Measurements from ENCODE around the gene CTDP1.

CTDP1 gene

DNA sequence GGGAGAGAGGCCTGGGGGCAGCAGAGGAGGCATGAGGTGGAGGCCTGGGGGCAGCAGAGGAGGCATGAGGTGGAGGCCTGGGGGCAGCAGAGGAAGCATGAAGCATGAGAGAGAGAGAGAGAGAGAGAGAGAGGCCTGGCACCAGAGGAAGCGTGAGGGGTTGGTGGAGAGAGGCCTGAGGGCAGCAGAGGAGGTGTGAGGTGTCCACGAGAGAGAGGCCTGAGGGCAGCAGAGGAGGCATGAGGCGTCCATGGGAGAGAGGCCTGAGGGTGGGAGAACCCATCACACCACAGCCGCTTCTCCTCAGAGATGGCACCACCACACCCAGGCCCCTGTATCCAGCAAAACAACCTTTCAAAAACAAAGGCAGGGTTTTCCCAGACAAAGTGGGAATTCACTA lies 62.5 kb downstream of the CTDP1 start:
- TF ChIP-seq, protein P1, sequence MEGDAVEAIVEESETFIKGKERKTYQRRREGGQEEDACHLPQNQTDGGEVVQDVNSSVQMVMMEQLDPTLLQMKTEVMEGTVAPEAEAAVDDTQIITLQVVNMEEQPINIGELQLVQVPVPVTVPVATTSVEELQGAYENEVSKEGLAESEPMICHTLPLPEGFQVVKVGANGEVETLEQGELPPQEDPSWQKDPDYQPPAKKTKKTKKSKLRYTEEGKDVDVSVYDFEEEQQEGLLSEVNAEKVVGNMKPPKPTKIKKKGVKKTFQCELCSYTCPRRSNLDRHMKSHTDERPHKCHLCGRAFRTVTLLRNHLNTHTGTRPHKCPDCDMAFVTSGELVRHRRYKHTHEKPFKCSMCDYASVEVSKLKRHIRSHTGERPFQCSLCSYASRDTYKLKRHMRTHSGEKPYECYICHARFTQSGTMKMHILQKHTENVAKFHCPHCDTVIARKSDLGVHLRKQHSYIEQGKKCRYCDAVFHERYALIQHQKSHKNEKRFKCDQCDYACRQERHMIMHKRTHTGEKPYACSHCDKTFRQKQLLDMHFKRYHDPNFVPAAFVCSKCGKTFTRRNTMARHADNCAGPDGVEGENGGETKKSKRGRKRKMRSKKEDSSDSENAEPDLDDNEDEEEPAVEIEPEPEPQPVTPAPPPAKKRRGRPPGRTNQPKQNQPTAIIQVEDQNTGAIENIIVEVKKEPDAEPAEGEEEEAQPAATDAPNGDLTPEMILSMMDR (conservative IDR thresholded peaks at IDR 0.05; ENCODE audit: low read depth, low read length) = no peak
- no peak for DNase-seq (ENCODE audit: low read depth)
- no peak overlapping the region for H3K4me3 ChIP-seq (ENCODE audit: low read depth, low read length)

DNA sequence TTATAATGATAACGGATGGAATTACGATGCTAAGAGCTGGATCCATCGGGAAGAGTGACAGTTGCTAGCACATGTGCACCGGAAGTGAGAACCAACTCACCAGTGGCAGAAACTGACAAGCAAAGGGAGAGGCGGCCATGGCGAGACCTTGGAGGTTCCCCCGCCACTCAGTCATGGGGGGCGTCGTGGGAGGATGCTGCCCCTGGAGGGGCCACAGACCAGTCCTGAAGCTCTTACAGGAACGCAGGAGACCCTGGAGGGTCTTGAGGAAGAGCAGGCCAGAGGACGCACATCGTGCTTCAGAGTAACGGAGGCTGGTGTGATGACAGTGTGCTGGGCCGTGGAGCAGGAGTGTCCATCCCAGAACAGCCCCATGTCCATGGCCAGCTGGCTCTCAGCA lies 65.0 kb downstream of the CTDP1 start:
- H3K4me3 ChIP-seq (ENCODE audit: low read depth, low read length) = no peak overlapping the region
- DNase-seq (ENCODE audit: low read depth) = no peak
- TF ChIP-seq, protein P1 (conservative IDR thresholded peaks at IDR 0.05; ENCODE audit: low read depth, low read length) = no peak

DNA sequence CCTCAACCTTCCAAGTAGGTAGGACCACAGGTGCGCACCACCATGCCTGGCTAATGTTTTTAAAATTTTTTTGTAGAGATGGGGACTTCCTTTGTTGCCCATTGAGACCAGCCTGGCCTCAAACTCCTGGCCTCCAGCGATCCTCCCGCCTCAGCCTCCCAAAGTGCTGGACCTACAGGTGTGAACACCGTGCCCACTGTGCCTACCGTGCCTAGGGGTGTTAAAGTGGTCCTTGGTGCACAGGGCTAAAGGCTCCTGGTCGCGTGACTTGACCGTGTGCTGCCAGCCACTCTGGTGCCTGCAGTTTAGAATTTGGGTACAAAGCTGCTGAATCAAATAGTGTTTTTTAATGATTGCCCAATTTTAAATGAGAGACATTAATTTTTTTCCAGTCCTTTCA lies 67.1 kb downstream of the CTDP1 start:
- TF ChIP-seq, protein P1 (conservative IDR thresholded peaks at IDR 0.05; ENCODE audit: low read depth, low read length) = no peak
- no peak for DNase-seq (ENCODE audit: low read depth)
- H3K4me3 ChIP-seq (ENCODE audit: low read depth, low read length) = no peak overlapping the region

DNA sequence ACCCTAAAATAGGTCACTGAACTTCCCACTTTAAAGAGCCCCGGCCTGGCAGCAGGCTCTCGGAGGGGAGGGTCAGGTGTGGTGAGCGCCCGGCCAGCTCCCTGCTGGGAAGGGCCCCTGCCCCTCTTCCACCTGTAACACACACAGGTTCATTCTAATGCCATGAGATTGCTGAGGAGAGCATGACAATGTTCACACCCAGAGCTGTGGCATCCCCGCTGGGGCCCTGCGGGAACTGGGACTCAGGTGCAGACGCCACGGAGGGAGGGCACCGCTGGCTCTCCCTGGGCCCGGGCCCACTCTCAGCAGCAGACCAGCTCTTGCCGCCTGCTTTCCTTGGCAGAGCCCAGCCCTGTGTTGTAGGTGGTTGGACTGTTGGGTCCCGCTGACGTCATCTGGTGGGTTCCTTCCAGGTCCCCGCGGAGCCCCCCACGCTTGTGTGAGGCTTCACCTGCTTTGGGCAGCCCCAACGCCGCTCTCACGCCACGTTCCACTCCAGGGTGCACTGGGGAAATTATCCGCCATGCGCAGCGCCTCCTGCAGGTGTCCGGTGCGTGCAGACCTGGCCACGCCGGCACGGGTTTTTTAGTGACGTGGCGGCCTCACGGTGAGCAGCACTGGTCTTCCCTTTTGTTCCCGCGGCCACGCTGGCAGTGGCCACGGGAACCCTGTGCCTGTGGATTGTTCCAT lies 67.7 kb downstream of the CTDP1 start:
- TF ChIP-seq, protein P1 (conservative IDR thresholded peaks at IDR 0.05; ENCODE audit: low read depth, low read length) = no peak
- no peak overlapping the region for H3K4me3 ChIP-seq (ENCODE audit: low read depth, low read length)
- DNase-seq (ENCODE audit: low read depth) = no peak

DNA sequence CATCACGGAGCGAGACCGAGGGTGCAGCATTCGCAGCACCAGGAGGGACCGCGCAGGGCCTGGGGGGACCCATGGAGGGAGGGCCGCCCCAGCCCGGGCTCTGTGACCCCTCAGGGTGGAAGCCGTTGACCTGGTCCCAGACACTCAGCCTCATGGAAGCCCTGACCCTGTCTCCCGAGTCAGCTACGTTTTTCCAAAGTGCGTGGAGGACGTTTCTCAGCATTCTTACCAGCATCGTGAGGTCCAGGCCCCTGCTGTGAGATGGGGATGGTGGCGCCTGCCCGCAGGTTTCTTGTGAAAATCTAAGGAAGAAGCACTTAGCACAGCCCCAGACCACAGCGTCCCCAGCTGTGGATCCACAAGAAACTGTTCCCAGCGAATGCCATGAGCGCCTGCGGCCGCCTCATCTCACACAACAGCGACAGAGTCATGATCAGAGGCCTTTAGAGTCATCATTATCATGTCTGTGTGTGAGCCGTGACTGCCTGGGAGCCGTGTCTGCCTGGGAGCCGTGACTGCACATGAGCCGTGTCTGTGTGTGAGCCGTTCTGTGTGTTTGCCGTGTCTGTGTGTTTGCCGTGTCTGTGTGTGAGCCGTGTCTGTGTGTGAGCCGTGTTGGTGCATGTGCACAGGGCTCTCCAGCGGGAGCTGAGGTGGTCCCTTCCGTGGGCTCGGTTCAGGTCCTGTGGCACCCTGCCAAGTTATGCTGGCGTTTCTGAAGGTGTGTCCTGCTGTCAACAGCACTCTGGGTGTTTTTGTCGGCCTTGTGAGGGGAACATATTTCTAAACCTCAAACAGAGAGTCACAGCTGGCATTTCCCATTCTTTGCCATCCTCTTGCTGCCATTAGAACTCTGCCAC lies 68.9 kb downstream of the CTDP1 start:
- no peak overlapping the region for H3K4me3 ChIP-seq (ENCODE audit: low read depth, low read length)
- no peak for DNase-seq (ENCODE audit: low read depth)
- TF ChIP-seq, protein P1 (conservative IDR thresholded peaks at IDR 0.05; ENCODE audit: low read depth, low read length) = no peak

DNA sequence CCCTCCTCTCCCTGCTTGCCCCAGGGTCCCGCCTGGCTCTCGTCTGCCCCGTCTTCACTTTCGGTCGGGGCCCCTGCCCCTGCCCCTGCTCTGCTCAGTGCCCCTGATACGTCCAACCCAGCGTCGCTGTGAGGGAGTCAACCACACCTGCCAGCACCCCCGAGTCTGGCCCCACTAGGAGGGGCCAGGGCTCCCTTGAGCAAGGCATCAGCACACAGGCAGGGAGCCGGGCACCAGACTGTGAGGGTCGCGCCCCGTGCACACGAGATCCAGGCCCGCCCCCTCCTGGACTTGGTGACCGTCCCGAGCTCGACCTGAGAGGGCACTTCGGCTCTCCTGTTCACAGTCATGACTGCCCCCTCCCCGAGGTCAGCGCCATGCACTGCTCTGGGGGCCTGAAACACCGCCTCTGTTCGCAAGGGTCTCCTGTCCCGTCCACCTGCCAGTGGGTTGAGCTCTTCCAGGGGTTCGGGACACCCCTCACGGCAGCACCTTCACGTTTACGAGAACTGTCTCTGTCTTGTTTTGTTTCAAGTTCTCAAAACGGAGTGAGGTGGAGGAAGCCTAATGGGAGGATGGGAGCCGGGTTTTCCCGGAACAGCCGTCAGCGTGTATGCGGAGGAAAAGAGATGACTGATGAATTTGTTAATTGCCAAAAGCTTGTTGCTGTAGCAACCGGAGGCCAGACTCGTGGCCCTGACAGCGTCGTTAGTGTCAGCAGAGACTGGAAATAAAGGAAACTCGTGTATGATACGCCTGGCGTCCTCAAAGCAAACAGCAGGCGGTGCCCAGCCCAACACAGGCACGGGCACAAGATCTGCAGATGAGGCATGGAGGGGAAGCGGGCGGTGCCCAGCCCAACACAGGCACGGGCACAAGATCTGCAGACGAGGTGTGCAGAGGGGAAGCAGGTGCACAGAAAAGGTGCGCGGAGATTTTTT lies 69.9 kb downstream of the CTDP1 start:
- no peak overlapping the region for H3K4me3 ChIP-seq (ENCODE audit: low read depth, low read length)
- DNase-seq (ENCODE audit: low read depth) = no peak
- TF ChIP-seq, protein P1 (conservative IDR thresholded peaks at IDR 0.05; ENCODE audit: low read depth, low read length) = no peak

Data from choroid plexus epithelial cell (primary cell).